Activated CD4-positive, alpha-beta T cell treated with anti-CD3 and anti-CD28 coated beads for 4 hours (primary cell): ENCODE results near the gene ZNF814.
"Not testable (repeated sequence)": the region's sequence is repeated elsewhere in the genome, so short reads cannot be mapped to it uniquely, and the experiment has no call there.

Experiments used
- DNase-seq, 2 donors: peaks; one replicate each; pipeline ENCODE4 v3.0.0-alpha.2; 2020

The ZNF814 gene

GRCh38 chr19:57815247-57816075 is 73.4 kb downstream of the ZNF814 start:
- DNase-seq = no peak

GRCh38 chr19:57814505-57815246 is 74.2 kb downstream of the ZNF814 start, which contains the start of gene ZNF552:
Gene ZNF552 (minus strand): TSS chr19:57814913. CDS start chr19:57814743, 170 bp downstream.
- DNase-seq = peak; percentile 72

- DNase-seq = no peak
Observed at GRCh38 chr19:57813919-57814504, 74.8 kb downstream of the ZNF814 start.

GRCh38 chr19:57812975-57813820 is 75.6 kb downstream of the ZNF814 start:
- not testable (repeated sequence) for DNase-seq

DNA sequence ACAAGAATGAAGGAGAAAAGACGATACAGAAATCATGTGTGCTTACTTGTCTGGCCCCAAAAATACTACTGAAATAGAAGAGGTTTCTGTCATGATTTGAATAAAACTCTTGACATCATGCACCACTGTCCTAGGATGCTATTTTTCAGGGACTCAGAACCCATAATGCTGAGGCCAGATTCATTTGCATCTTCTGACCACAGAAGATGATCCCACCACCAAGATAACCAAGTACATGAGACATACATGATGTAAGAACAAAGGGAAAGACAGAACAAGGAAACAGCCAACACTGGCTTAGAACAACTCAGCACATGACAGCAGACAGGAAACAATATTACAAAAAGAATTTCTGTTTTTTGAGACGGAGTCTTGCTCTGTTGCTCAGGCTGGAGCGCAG is 76.6 kb downstream of the ZNF814 start:
- DNase-seq = no peak

DNA sequence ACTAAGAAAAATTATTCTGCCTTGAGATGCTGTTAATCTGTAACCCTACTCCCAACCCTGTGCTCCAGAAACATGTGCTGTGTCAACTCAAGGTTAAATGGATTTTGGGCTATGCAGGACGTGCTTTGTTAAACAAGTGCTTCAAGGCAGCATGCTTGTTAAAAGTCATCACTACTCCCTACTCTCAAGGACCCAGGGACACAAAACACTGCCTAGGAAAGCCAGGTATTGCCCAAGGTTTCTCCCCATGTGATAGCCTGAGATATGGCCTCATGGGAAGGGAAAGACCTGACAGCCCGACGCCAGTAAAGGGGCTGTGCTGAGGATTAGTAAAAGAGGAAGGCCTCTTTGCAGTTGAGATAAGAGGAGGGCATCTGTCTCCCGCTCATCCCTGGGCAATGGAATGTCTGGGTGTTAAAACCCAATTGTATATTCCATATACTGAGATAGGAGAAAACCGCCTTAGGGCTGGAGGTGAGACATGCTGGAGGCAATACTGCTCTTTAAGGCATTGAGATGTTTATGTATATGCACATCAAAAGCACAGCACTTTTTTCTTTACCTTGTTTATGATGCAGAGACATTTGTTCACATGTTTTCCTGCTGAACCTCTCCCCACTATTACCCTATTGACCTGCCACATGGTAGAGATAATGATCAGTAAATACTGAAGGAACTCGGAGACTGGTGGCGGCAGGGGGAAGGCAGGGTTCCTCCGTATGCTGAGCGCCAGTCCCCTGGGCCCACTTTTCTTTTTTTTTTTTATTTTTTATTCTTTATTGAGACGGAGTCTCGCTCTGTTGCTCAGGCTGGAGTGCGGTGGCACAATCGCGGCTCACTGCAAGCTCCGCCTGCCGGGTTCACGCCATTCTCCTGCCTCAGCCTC is 78.2 kb downstream of the ZNF814 start:
- DNase-seq = not testable (repeated sequence)

DNA sequence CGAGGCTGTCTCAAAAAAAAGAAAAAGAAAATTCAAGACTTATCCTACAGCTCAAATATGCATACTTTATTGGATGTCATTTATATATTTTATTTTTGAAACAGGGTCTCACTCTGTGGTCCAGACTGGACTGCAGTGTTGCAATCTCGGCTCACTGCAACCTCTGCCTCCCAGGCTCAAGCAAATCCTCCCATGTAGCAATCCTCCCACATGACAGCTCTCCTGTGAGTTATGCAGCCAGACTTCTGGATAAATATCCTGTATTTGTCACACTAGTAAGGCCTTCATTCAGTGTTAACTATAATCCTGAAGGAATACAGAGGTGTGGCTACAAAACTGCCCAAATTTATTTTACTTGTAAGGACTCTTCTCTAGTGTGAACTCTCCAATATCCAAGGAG is 81.3 kb downstream of the ZNF814 start:
- DNase-seq = no peak

DNA sequence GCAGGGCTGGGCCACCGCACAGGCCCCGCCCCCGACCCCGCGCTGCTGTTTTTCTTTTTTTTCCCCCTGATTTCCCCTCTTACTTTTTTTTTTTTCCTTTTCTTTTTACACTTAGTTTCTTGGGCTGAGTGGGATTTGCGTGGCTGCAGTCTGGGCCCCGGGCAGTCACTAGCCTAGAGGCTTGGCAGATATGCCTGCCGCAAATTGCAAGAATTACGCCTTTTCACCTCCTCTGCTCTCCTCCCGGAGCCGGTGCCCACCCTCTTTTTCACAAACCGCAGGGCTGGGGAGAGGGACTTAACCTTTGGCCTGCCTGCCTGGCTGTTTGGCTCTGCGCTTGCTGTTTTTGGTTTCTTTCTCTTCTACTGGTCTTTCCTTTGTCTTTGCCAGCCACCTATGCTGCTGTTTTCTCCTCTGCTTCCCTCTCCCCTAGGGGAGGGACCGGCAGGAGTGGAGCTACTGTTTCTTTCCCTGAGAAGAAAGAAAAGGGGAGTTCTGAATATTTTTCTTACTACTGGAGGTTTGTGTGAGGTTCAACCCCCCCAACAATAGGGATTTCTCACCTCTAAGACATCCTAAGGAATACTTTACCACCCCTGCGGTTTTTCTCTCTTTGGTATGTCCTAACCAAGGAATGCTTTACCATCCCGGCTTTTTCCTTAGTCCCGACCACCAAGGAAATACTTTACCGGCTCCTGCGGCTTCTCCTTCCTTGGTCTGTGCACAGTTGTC is 85.1 kb downstream of the ZNF814 start:
- DNase-seq = no peak

DNA sequence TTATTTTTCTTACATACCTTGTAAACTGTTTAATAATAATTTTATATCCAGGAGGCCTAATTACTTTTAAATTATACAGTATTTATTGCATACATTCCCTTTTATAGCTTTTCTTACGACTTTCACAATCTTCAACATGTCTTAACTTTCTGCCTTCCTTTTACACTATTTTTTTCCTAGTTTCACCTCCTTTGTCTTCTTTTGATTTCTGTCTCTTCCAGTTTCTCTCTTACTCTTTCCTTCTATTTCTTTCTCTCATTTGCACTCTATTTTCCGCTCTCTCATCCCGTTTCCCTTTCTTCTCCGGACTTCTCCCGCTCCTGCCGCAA is 85.6 kb downstream of the ZNF814 start:
- no peak for DNase-seq

- no peak for DNase-seq
Observed at GRCh38 chr19:57802269-57802668, 86.6 kb downstream of the ZNF814 start.

DNA sequence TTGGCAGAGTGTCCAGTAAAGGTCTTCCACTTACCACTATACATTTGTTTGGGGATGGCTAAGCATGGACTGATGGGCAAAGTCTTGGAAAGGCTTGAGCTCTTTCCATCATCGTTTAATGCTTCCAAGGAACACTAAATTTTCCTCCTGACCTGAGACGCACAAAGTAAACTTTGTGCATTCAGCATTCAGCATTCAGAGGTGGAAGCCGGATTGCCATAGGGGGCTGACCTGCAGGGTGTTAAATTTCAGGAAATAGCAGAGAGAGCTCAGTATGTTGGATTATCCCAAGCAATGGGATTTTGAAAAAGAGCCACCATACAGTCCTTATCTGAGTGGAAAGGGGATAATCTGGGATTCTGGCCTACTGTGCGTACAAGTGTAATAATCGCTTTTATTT is 88.1 kb downstream of the ZNF814 start:
- no peak for DNase-seq
